Pancreas (tissue), 10 donors: ENCODE results near the gene ADCY1. TPM values are rescaled to one million over a fixed set of nuclear protein-coding genes. Genes with fewer than 3 reads are reported as not detected.
A peak's percentile ranks its signal among the peaks of the same experiment; 100 is the strongest.

Experiments
- ATAC-seq, 4 donors: fragments of 200-7000 bp; cut with Tn5 transposase; one replicate each; pipeline versions ENCODE4 v1.8.0 to v1.9.1; 2020; ENCODE audit warnings: mild to moderate bottlenecking in 4 of 4, moderate library complexity in 4 of 4
- DNase-seq, 6 donors: peaks; one replicate each; pipeline ENCODE4 v3.0.0-alpha.2; 2020
- FAIRE-seq: peaks from 2 replicates; lab custom pipeline; 2012; peaks lifted over from hg19 to GRCh38; lab: Jason Lieb, UNC
- H3K27ac ChIP-seq, 4 donors: fragments of 200-600 bp; sonication (generic); 1 replicate in 3 of 4; 2 replicates in 1 of 4; pipeline versions ENCODE4 v1.5.0 to v1.8.0; 2020
- H3K27me3 ChIP-seq, 4 donors: fragments of 200-600 bp; one replicate each; pipeline ENCODE4 v1.8.0; 2021
- H3K36me3 ChIP-seq, 3 donors: fragments of 200-600 bp; sonication (generic) in 1 of 3; one replicate each; pipeline versions ENCODE4 v1.5.0 to v1.8.0; 2020 to 2021
- H3K4me1 ChIP-seq, 3 donors: fragments of 200-600 bp; one replicate each; pipeline ENCODE4 v1.8.0; 2021
- H3K4me3 ChIP-seq, 4 donors: fragments of 200-600 bp; sonication (generic) in 2 of 4; one replicate each; pipeline versions ENCODE4 v1.5.0 to v1.8.0; 2020 to 2021
- H3K9me3 ChIP-seq, 4 donors: fragments of 200-600 bp; one replicate each; pipeline ENCODE4 v1.8.0; 2021
- CTCF ChIP-seq, 4 donors: fragments of 200-600 bp; sonication (generic) in 3 of 4; IDR thresholded peaks; one replicate each; pipeline versions ENCODE4 v1.5.0 to v1.8.0; 2021; ENCODE audit warnings: antibody characterized with exemption in 4 of 4
- WGBS, 2 donors: extraction: QIAGEN DNeasy Blood & Tissue Kit; methylation state at CpG; one replicate each; pipeline ENCODE4 v1.1.7; 2013; 5-methylcytosine and 5-hydroxymethylcytosine counted together
- intact Hi-C, 3 donors: fragments of 100-400 bp; cut with DNase I; formaldehyde crosslinking; loops; one replicate each; pipeline versions ENCODE4 v1.11.1 to v1.14.2; 2022
- polyA plus RNA-seq, 2 donors: library from polyadenylated mRNA; stranded (reverse); fragments of 200-250 nt; gene quantifications; one replicate each; pipeline ENCODE4 v1.2.3, GENCODE V29; 2013
- total RNA-seq, 6 donors: library from RNA; stranded (reverse); fragmentation: NEBNext Ultra II Directional in 4 of 6; extraction: Animal tissue kit (Norgen Biotek cat#: 25700) in 4 of 6; gene quantifications; one replicate each; pipeline versions ENCODE4 v1.2.1 to v1.2.4, GENCODE V29; 2021 to 2023
- donor health status: healthy with polysubstance abuse.
- donor health status: DM: no; HTN: no; CAD: no; lungs with moderate emphysema.
- donor health status: DM: no; HTN: no; CAD: no.
- donor health status: control.
- donor health status: control.
- donor health status: Bipolar disorder and iron deficiency.
- donor health status: DM: yes; HTN: yes; CAD: no.
- donor health status: DM: no; HTN: no; CAD: no.
- donor health status: DM: no; HTN: no; CAD: no.
- donor health status: DM: yes; HTN: yes; CAD: no.

ADCY1 gene
- total and polyA plus RNA-seq, 8 donors, result 1.0 to 5.8 (median 4.2) TPM

- H3K4me1 ChIP-seq, result no peaks in the 10 kb centered on the region
- FAIRE-seq, result no peak
- no peak for TF ChIP-seq CTCF (IDR thresholded peaks at IDR 0.05)
- no peaks in the 10 kb centered on the region for H3K36me3 ChIP-seq
- peak in 1 of 6 donors; percentile 16 for DNase-seq
- 84 to 85% methylated on average over 6 of the region's 6 CpGs for WGBS, 2 donors
- no peaks in the 10 kb centered on the region for H3K27me3 ChIP-seq
- no peaks in the 10 kb centered on the region for H3K9me3 ChIP-seq
- intact Hi-C loops, result no loop called here
- no peak overlapping the region for H3K4me3 ChIP-seq
- ATAC-seq, result no peak
- H3K27ac ChIP-seq, result no peak overlapping the region
Observed at GRCh38 chr7:45670717-45671116, 96.5 kb downstream of the ADCY1 start.

- Histone ChIP-seq H3K4me3 (no peak overlapping the region), H3K36me3 (no peaks in the 10 kb centered on the region), H3K27me3 (no peaks in the 10 kb centered on the region), H3K9me3 (no peaks in the 10 kb centered on the region), H3K27ac (no peak overlapping the region), H3K4me1 (no peaks in the 10 kb centered on the region)
- peak in 1 of 6 donors; percentile 3 for DNase-seq
- ATAC-seq, result no peak
- FAIRE-seq, result no peak
- TF ChIP-seq CTCF (IDR thresholded peaks at IDR 0.05), result no peak
- 83 to 85% methylated on average over 9 of the region's 9 CpGs for WGBS, 2 donors
- intact Hi-C loops, result no loop called here
Observed at GRCh38 chr7:45677311-45677900, 103.2 kb downstream of the ADCY1 start.

GRCh38 chr7:45679516-45679915, 105.3 kb downstream of the ADCY1 start:
- intact Hi-C loops, result no loop called here
- peak in 1 of 6 donors; percentile 4 for DNase-seq
- Histone ChIP-seq H3K4me1 (no peaks in the 10 kb centered on the region), H3K27ac (no peak overlapping the region), H3K9me3 (no peaks in the 10 kb centered on the region), H3K27me3 (no peaks in the 10 kb centered on the region), H3K36me3 (no peaks in the 10 kb centered on the region), H3K4me3 (no peak overlapping the region)
- no peak for ATAC-seq
- WGBS, 2 donors, result 77 to 88% methylated on average over 4 of the region's 4 CpGs
- TF ChIP-seq CTCF (IDR thresholded peaks at IDR 0.05), result no peak
- FAIRE-seq, result no peak

DNA sequence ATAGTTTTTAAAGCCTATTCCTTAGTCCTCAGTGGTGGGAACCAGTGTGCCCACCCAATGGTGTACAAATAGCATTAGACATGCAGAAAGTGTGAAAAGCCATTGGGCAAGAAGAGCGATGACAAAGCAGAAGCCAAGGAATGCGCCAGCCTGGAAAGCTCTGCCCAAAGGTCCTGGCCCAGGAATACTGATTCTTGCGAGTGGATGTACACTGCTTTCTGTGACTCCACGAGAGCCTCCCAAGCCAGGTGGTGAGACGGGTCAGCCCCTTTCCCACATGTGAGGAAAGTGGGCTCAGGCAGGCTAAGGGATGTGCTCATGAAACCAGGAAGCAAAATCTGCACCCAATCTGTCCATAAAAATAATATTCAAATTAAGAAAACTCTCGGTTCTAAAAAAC, 106.6 kb downstream of the ADCY1 start:
- intact Hi-C loops, result no loop called here
- FAIRE-seq (no peak), DNase-seq (peak in 1 of 6 donors; percentile 3), ATAC-seq (no peak)
- H3K27ac ChIP-seq, result no peak overlapping the region
- H3K4me3 ChIP-seq, result no peak overlapping the region
- no peak for TF ChIP-seq CTCF (IDR thresholded peaks at IDR 0.05)
- no peaks in the 10 kb centered on the region for H3K9me3 ChIP-seq
- 93 to 95% methylated on average over 6 of the region's 6 CpGs for WGBS, 2 donors
- no peaks in the 10 kb centered on the region for H3K36me3 ChIP-seq
- H3K4me1 ChIP-seq, result no peaks in the 10 kb centered on the region
- no peaks in the 10 kb centered on the region for H3K27me3 ChIP-seq

- no peak overlapping the region for H3K27ac ChIP-seq
- intact Hi-C loops, result no loop called here
- no peak overlapping the region for H3K4me3 ChIP-seq
- no peaks in the 10 kb centered on the region for H3K4me1 ChIP-seq
- H3K36me3 ChIP-seq, result no peaks in the 10 kb centered on the region
- 89 to 90% methylated on average over 13 of the region's 13 CpGs for WGBS, 2 donors
- no peak for FAIRE-seq
- no peaks in the 10 kb centered on the region for H3K9me3 ChIP-seq
- no peaks in the 10 kb centered on the region for H3K27me3 ChIP-seq
- peak in 1 of 6 donors; percentile 32 for DNase-seq
- no peak for TF ChIP-seq CTCF (IDR thresholded peaks at IDR 0.05)
- no peak for ATAC-seq
Observed at GRCh38 chr7:45681596-45682357, 107.6 kb downstream of the ADCY1 start.
